GM12875 (cell line): ENCODE data around the gene KCTD20.

Source experiments
- H3K4me3 ChIP-seq: one replicate; pipeline ENCODE4 v1.5.1; 2011; ENCODE audit warnings: low read depth, low read length, control low read depth
- TF ChIP-seq, protein P1 (sequence below): IDR thresholded peaks from 2 replicates; pipeline ENCODE4 v1.5.1; 2011; ENCODE audit warnings: low read depth, mild to moderate bottlenecking, control low read depth, inconsistent platforms, low read length, moderate library complexity, borderline replicate concordance; ENCODE audit not compliant: insufficient read depth

Gene KCTD20

DNA sequence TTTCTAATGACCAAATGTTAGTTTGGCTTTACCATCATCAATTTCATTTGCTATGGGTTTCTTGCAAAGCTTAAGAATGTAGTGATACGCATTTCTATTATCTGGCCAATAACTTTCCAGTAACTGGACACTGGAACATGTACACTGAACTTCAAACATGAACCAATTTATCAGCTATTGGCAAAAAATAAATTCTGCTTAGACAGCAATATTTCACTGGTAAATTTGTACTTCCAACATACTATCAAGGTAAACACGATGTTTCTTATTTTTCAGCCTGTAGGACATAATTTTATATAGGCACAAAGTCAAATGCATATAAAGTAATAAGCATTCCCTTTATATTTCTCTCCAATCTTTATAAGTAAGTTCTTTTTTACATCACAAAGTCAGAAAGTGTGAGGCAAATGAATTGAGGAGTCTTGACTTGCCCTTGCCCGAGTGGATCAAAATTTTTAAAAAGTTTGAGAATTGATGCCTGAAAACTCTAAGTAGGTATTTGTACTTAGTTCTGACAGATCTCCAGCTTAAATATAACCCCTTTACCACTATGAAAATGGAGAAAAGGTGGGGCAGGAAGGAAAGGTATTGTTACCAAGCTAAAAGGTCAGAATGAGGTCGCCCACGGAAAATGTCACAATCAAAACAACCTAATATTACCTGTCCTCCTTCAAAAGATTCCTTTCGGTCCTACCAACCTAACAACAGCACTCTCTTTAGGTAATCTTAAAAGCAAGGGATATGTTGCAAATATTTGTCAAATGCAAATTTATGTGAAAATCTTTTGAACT lies 63.1 kb downstream of the KCTD20 start:
- TF ChIP-seq, protein P1, sequence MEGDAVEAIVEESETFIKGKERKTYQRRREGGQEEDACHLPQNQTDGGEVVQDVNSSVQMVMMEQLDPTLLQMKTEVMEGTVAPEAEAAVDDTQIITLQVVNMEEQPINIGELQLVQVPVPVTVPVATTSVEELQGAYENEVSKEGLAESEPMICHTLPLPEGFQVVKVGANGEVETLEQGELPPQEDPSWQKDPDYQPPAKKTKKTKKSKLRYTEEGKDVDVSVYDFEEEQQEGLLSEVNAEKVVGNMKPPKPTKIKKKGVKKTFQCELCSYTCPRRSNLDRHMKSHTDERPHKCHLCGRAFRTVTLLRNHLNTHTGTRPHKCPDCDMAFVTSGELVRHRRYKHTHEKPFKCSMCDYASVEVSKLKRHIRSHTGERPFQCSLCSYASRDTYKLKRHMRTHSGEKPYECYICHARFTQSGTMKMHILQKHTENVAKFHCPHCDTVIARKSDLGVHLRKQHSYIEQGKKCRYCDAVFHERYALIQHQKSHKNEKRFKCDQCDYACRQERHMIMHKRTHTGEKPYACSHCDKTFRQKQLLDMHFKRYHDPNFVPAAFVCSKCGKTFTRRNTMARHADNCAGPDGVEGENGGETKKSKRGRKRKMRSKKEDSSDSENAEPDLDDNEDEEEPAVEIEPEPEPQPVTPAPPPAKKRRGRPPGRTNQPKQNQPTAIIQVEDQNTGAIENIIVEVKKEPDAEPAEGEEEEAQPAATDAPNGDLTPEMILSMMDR, result no peak
- H3K4me3 ChIP-seq, result no peak overlapping the region

DNA sequence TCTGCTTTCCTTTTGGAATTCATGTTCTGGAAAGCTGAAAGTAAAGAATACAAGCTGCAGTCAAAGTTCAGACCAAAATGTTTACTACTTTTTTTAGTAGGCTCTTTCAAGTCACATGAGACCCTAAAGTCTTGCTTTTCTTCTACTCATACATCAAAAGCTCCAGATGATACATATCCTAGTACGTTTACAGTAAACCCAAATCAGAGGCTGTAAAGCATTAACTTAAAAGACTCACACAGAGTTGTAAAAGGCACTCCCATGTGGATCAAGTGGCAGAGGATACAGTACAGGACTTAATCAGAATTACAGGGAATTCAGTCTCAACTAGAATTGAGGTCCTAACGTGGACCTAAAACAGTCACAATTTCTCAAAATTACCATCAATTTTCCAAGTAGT lies 63.8 kb downstream of the KCTD20 start:
- TF ChIP-seq, protein P1, result no peak
- no peak overlapping the region for H3K4me3 ChIP-seq

DNA sequence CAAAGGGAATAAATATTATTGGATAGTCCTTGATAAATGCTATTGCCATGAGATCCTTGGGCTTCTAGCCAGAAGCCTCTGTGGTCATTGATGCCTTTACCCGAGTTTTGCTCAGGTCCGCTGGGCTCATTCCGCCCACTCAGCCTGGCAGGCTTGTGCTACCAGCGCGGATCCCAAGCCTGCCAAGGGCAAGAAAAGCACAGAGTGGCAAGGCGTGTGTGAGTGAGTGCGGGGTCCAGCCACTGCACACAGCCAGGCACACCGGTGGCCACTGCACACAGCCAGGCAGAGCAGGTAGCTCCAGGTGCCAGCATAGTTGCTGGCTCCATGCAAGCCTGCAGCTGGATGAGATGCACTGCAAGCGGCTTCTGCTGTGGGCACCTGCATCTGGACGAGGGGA lies 65.7 kb downstream of the KCTD20 start:
- TF ChIP-seq, protein P1, result no peak
- no peak overlapping the region for H3K4me3 ChIP-seq

DNA sequence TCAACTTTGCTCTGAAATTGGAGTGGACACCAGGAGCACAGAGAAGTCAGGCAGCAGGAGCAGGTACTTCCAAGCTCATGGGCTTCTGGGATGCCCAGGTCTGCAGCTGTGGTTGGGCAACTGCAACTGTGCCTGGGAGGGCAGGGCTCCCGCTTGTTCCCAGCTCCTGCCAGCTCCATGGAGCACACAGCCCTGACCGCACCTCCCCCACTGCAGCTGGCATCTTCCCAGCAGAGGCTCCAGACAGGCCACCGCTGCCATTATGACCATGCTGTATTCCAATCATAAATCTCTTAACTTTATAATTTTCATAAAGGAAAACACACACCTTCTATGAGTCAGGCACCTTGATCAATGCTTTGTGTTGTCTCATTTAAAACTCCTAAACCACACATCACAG lies 67.6 kb downstream of the KCTD20 start:
- TF ChIP-seq, protein P1, result no peak
- no peak overlapping the region for H3K4me3 ChIP-seq

DNA sequence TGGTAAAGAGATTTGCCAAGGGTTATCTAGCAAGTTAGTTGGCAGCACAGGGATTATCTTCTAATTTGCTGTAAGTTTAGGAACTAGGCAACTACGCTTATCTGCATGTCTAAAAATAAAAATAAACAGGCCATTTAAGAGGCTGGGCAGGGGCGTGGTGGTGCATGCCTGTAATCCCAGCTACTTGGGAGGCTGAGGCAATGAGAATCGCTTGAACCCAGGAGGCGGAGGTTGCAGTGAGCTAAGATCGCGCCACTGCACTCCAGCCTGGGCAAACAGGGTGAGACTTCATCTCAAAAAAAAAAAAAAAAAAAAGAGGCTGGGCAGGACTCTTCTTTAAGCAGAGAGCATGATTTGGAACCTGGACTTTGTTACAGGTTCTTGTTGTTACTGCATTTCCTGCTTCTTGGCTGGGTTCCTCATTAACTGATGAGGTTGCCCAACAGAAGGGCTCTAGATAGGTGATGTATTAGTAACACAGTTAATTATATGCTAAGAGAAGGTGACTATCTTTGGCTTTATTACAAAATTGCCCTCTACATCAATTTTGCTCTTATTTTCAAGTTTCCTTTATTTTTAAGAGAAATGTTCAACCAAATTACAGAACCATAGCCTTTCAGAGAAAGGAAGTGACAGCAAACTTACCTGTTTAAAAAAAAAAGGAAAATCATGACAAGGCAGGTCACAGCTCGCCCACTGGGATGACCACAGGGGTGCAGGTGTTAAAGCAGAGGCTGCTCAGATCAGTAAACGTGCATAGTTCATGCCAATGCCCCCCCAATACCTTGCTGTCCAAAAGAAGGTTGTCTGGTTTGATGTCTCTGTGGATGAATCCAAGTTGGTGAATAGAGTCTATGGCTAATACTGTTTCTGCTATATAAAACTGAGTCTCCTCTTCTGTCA lies 72.0 kb downstream of the KCTD20 start:
- TF ChIP-seq, protein P1, result no peak
- H3K4me3 ChIP-seq, result no peak overlapping the region

DNA sequence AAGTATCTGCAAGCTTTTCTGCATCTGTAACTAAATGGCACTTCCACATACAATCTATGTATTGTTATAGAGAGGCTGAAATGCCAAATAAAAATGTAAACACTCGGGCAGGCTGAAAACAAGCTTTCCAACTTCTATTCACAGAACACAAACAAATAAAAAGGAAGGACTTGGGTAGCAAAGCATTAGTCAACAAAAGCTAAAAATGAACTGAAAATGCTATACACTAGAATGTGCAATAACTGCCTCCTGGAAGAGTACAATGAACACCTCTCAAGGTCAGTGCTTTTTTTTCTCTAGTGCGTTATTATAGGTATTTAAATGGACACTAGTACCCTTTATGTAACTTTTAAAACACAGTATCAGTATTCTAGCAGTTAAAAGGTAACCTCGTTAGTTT lies 73.0 kb downstream of the KCTD20 start:
- H3K4me3 ChIP-seq, result no peak overlapping the region
- TF ChIP-seq, protein P1, result no peak
